GM18526 (cell line): ENCODE results near the gene CAP2.

ENCODE experiments used
- POLR2A ChIP-seq: IDR thresholded peaks from 3 replicates; pipeline ENCODE4 v1.6.1; 2011; ENCODE audit not compliant: insufficient read length; ENCODE audit errors: extremely low read depth

CAP2 gene

DNA sequence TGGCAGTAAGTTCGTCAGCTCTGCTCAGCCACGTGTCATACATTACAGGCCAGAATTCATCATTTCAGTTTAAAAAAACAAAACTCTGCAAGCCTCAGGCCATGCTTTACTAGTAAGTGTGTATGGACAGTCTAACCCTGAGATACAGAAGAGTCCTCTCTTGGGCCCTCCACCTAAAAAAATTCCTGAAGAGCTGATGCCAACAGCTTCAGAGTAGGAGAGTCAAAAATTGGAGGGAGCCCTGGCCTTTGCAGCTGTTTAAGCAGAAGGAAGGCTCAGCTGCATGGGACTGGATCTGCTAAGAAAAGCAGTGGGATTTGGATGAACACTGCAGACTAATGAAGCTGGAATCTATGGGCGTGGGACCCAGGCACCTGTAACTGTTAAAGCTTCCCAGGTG, 159.5 kb downstream of the CAP2 start:
- TF ChIP-seq POLR2A: no peak

GRCh38 chr6:17556014-17556413, 162.6 kb downstream of the CAP2 start:
- no peak for TF ChIP-seq POLR2A

DNA sequence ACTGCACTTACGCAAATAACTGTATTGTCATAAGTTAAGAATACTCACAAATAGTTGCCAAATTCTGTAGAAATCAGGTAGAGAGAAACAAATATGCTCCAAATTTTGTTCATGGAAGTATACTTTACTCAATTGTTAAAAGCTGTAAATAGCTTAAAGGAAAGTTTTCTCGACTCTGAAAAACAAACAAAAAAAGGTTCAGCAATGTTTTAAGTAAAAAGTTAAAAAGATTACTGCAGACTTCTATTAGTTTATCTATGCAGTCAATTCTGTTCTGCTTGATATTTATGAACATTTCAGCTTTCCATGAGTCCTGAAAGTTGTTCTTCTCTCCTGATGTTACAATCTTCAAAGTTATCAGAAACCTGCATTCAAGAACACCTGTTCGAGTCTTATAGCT, 169.2 kb downstream of the CAP2 start:
- TF ChIP-seq POLR2A: no peak

GRCh38 chr6:17565399-17565798, 172.0 kb downstream of the CAP2 start:
- TF ChIP-seq POLR2A: no peak

DNA sequence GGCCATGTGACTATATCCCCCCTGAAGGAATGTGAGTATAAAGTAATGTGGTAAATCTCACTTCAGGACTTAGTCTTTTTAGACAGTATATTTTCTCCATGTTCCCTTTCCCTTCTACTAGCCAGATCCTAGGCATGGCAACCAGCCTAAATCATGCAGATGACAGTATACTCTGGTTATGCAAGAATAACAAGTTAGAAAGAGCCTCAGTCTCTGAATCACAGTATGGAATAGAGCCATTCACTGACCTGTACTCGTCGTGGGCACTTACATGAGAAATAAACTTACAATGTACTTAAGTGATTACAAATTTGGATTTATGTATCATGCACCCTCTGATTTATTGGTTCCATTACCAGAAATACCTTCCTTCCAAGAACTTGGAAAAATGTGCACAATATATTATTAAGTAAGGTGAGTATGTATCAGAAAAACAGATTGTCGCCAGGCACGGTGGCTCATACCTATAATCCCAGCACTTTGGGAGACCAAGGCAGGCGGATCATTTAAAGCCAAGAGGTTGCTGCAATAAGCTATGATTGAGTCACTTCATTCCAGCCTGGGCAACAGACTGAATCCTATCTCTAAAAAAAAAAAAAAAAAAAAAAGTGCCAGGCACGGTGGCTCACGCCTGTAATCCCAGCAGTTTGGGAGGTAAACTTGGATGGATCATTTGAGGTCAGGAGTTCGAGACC, 181.6 kb downstream of the CAP2 start:
- no peak for TF ChIP-seq POLR2A

GRCh38 chr6:17577059-17577458, 183.7 kb downstream of the CAP2 start:
- TF ChIP-seq POLR2A: no peak

GRCh38 chr6:17580518-17581048, 187.2 kb downstream of the CAP2 start:
- no peak for TF ChIP-seq POLR2A

DNA sequence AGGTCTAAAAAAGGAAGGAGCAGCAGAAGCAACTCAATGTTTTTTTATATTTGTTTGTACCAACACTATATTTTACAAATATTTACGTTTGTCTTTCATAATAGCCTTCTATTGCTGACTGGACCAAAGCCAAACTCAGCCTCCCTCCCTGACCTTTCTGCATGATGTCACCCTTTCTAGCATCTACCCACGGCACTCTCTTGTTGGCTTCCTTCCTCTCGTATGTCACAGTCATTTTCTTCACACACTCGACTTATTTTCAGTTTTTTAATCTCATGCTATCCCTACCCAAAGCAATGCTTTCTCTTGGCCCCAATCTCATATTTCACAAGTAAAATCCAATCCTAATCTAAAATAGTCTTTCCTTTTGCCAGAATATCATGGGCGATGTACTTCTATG, 190.4 kb downstream of the CAP2 start:
- TF ChIP-seq POLR2A: no peak

GRCh38 chr6:17584241-17584803, 190.9 kb downstream of the CAP2 start:
- no peak for TF ChIP-seq POLR2A

DNA sequence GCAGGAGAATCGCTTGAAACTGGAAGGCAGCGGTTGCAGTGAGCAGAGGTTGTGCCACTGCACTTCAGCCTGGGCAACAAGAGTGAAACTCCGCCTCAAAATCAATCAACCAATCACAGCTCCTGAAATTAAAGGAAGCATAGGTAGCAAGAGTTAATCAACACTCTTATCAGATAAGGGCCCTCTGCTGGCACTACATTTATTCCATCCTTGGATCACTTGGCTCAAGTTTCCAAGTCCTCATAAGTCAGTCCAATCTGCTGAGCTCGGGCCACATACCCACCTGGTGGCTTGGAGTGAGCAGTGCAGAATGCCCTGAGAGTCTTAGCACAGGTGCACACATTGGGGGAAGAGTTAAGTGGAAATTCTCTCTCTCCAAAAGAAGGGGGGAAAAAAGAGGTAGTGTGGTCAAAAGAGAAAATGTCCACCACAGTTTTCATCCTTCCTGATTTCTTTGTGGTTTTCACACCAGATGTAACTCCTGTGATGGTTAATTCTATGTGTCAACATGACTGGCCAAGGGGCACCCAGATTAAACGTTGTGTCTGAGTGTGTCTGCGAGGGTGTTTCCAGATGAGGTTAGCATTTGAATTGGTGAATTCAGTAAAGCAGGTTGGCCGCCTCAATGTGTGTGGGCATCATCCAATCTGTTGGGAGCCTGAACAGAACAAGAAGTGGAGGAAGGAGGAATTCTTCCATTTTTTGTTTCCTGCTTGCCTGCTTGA, 192.5 kb downstream of the CAP2 start:
- TF ChIP-seq POLR2A: no peak

- no peak for TF ChIP-seq POLR2A
These were observed 194.6 kb downstream of the CAP2 start for GRCh38 chr6:17588011-17588410.

- TF ChIP-seq POLR2A: no peak
These were observed 196.2 kb downstream of the CAP2 start for GRCh38 chr6:17589406-17590096.

GRCh38 chr6:17591287-17591686, 197.9 kb downstream of the CAP2 start:
- no peak for TF ChIP-seq POLR2A

DNA sequence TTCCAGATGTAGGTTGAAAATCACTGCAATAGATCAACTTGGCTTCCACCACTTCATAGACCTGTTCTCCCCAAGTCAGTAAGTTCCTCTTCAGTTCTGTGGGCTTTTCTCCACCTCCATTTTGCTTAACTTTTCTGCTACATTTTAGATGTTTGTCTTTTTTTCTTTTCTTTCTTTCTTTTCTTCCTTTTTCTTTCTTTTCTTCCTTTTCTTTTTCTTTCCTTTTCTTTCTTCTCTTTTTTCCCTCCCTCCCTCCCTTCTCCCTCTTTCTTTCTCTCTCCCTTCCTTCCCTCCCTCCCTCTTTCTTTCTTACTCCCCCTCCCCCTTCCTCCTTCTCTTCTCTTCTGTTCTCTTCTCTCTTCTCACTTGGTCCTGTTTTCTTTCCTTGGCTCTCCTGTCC, 199.9 kb downstream of the CAP2 start:
- no peak for TF ChIP-seq POLR2A

- TF ChIP-seq POLR2A: no peak
These were observed 202.7 kb downstream of the CAP2 start for GRCh38 chr6:17596085-17596484.

DNA sequence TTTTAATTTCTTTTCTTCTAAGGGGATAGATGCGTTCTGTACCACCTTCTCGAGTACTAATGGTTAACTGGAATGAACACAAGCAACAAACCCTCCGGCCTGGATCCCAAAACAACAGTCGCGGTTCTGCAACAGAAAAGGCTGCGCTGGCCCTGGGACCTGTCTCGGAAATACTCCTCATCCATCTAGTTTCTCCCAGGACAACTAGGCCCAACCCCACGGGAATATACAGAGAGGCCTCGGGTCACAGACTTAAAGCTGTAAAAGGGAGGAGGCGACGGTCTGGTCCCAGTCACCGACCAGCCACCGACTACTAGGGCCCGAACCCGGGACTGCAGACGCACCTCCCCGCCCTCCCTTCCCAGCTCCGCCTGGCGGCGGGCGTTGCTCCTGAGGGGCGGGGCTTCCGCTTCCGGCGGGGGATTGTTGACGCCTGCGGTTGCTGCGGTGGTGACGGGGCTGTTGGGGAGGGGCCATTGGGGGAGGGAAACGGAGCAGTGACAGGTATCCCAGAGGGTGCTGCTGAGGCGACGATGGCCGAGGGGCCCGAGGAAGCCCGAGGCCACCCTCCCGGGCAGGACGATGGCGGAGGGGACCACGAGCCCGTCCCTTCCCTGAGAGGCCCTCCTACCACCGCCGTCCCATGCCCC, 206.6 kb downstream of the CAP2 start, which contains the start of gene FAM8A1:
TSS of gene FAM8A1 (plus strand) at position 426 of the 650 bp plus-strand sequence. CDS start at position 534, 108 bp downstream.
- peak; percentile 56 for TF ChIP-seq POLR2A
